A673 (cell line): ENCODE results near the gene DPYSL4.

Experiments used
- CTCF ChIP-seq: fragments of 300-800, 200-600 bp; sonication (generic); conservative IDR thresholded peaks from 2 replicates; pipeline ENCODE4 v1.5.1; 2017; ENCODE audit warnings: low read depth, mild to moderate bottlenecking, antibody characterized with exemption, low read length, moderate library complexity, mixed read lengths
- EZH2 ChIP-seq: fragments of 200-600 bp; sonication (generic); IDR thresholded peaks from 2 replicates; pipeline ENCODE4 v1.6.1; 2017; ENCODE audit warnings: borderline replicate concordance, low read depth, mild to moderate bottlenecking, mixed read lengths, antibody characterized with exemption, low read length; ENCODE audit not compliant: poor library complexity, severe bottlenecking

DNA sequence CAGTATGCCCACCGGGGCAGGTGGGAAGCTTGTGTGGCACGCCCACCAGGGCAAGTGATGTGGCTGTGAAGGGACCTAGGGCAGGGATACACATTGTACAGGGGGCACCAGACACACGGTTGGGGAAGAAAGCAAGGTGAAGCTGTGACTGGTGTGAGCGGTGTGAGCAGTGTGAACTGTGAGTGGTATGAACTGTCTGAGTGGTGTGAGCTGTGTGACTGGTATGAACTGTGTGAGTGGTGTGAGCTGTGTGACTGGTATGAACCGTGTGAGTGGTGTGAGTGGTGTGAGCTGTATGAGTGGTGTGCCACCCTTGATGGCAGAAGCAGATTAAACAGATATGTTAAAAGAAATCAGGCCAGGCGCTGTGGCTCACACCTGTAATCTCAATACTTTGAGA, 48.1 kb downstream of the DPYSL4 start:
- TF ChIP-seq CTCF (no peak), EZH2 (no peak)
